Epithelial cell of esophagus (primary cell): ENCODE results near the gene NEK8.
"Not testable (repeated sequence)": the region's sequence is repeated elsewhere in the genome, so short reads cannot be mapped to it uniquely, and the experiment has no call there.

Experiments used
- DNase-seq: peaks from one replicate; pipeline ENCODE4 v3.0.0; 2010; ENCODE audit warnings: low read depth
- H3K4me3 ChIP-seq: 2 replicates; pipeline ENCODE4 v1.5.1; 2011; ENCODE audit warnings: mild to moderate bottlenecking, low read length, control low read depth
- CTCF ChIP-seq: IDR thresholded peaks from 2 replicates; pipeline ENCODE4 v1.5.1; 2011; ENCODE audit warnings: low read depth, mild to moderate bottlenecking, low read length, control low read depth, inconsistent platforms; ENCODE audit not compliant: insufficient read depth; ENCODE audit errors: missing control alignments

NEK8 gene

GRCh38 chr17:28716740-28717577 is 11.6 kb upstream of the NEK8 start:
- DNase-seq: peak; percentile 44
- TF ChIP-seq CTCF: no peak
- peak overlapping the region; percentile 99 for H3K4me3 ChIP-seq

GRCh38 chr17:28717578-28718332 is 10.8 kb upstream of the NEK8 start, which contains the start of gene RAB34:
Gene RAB34, minus strand, starts transcription at chr17:28717868. Its CDS starts 602 bp downstream, at chr17:28717266.
- no peak for TF ChIP-seq CTCF
- DNase-seq: peak; percentile 76
- H3K4me3 ChIP-seq: peak within 1 kb of the TSS; percentile 99

- peak overlapping the region; percentile 99 for H3K4me3 ChIP-seq
- TF ChIP-seq CTCF: no peak
These were observed 10.1 kb upstream of the NEK8 start for GRCh38 chr17:28718333-28719020.

GRCh38 chr17:28719021-28719433 is 9.6 kb upstream of the NEK8 start:
- no peak for DNase-seq
- H3K4me3 ChIP-seq: peak overlapping the region; percentile 99
- TF ChIP-seq CTCF: no peak

More at GRCh38 chr17:28718333-28719020, 10.1 kb upstream of the NEK8 start:
- no peak for DNase-seq

GRCh38 chr17:28720247-28720996 is 8.2 kb upstream of the NEK8 start:
- DNase-seq: no peak
- no peak for TF ChIP-seq CTCF
- peak overlapping the region; percentile 99 for H3K4me3 ChIP-seq

GRCh38 chr17:28720997-28721329 is 7.6 kb upstream of the NEK8 start:
- peak overlapping the region; percentile 99 for H3K4me3 ChIP-seq

More at GRCh38 chr17:28720997-28721329, 7.6 kb upstream of the NEK8 start:
- DNase-seq: not testable (repeated sequence)
